ENCODE data around the gene EPS15. TPM values are rescaled to one million over a fixed set of nuclear protein-coding genes. Genes with fewer than 3 reads are reported as not detected.

The EPS15 gene
- total and polyA plus RNA-seq, 2 of the 13 experiments (the other 11 are each of a cell fraction or from before 2014, with no cell fraction given): 14.3 to 19.3 TPM

DNA sequence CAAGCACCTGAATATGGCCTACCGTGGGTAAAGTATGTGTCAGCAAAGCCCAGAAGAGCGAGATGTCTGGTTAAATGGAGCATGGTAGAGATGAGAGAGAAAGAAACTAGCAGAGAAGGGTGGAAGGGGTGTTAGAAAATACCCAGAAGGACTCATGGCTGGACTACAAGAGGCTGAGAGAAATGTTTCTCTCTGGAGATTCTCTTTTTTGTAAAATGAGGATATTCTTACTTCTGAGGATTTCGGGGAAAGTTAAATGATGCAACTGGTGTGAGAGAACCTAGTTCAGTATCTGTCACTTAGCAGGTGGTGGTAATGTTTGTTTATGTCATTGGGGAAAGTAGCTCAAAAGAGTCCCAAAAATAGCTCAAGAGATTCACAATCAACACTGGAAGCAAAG, 7.2 kb upstream of the EPS15 start:
- ATAC-seq (no peak), FAIRE-seq (no peak), DNase-seq (ENCODE audit: low spot score) (no peak)
- TF ChIP-seq KLF16 (CRISPR knock-in tag; IDR thresholded peaks at IDR 0.05): no peak
- TF ChIP-seq, protein P1, sequence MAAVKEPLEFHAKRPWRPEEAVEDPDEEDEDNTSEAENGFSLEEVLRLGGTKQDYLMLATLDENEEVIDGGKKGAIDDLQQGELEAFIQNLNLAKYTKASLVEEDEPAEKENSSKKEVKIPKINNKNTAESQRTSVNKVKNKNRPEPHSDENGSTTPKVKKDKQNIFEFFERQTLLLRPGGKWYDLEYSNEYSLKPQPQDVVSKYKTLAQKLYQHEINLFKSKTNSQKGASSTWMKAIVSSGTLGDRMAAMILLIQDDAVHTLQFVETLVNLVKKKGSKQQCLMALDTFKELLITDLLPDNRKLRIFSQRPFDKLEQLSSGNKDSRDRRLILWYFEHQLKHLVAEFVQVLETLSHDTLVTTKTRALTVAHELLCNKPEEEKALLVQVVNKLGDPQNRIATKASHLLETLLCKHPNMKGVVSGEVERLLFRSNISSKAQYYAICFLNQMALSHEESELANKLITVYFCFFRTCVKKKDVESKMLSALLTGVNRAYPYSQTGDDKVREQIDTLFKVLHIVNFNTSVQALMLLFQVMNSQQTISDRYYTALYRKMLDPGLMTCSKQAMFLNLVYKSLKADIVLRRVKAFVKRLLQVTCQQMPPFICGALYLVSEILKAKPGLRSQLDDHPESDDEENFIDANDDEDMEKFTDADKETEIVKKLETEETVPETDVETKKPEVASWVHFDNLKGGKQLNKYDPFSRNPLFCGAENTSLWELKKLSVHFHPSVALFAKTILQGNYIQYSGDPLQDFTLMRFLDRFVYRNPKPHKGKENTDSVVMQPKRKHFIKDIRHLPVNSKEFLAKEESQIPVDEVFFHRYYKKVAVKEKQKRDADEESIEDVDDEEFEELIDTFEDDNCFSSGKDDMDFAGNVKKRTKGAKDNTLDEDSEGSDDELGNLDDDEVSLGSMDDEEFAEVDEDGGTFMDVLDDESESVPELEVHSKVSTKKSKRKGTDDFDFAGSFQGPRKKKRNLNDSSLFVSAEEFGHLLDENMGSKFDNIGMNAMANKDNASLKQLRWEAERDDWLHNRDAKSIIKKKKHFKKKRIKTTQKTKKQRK (IDR thresholded peaks at IDR 0.05; ENCODE audit: low read length): no peak
- no peak for TF ChIP-seq ZNF788 (CRISPR knock-in tag; IDR thresholded peaks at IDR 0.05; ENCODE audit: borderline replicate concordance)
- TF ChIP-seq, protein P2, sequence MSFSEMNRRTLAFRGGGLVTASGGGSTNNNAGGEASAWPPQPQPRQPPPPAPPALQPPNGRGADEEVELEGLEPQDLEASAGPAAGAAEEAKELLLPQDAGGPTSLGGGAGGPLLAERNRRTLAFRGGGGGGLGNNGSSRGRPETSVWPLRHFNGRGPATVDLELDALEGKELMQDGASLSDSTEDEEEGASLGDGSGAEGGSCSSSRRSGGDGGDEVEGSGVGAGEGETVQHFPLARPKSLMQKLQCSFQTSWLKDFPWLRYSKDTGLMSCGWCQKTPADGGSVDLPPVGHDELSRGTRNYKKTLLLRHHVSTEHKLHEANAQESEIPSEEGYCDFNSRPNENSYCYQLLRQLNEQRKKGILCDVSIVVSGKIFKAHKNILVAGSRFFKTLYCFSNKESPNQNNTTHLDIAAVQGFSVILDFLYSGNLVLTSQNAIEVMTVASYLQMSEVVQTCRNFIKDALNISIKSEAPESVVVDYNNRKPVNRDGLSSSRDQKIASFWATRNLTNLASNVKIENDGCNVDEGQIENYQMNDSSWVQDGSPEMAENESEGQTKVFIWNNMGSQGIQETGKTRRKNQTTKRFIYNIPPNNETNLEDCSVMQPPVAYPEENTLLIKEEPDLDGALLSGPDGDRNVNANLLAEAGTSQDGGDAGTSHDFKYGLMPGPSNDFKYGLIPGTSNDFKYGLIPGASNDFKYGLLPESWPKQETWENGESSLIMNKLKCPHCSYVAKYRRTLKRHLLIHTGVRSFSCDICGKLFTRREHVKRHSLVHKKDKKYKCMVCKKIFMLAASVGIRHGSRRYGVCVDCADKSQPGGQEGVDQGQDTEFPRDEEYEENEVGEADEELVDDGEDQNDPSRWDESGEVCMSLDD (CRISPR knock-in tag; IDR thresholded peaks at IDR 0.05; ENCODE audit: borderline replicate concordance): no peak
- TF ChIP-seq GATAD2A (CRISPR knock-in tag; IDR thresholded peaks at IDR 0.05): no peak
- TF ChIP-seq ZNF460 (CRISPR knock-in tag; IDR thresholded peaks at IDR 0.05; ENCODE audit: borderline replicate concordance): no peak
- TF ChIP-seq, protein P3, sequence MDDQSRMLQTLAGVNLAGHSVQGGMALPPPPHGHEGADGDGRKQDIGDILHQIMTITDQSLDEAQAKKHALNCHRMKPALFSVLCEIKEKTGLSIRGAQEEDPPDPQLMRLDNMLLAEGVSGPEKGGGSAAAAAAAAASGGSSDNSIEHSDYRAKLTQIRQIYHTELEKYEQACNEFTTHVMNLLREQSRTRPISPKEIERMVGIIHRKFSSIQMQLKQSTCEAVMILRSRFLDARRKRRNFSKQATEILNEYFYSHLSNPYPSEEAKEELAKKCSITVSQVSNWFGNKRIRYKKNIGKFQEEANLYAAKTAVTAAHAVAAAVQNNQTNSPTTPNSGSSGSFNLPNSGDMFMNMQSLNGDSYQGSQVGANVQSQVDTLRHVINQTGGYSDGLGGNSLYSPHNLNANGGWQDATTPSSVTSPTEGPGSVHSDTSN (CRISPR knock-in tag; IDR thresholded peaks at IDR 0.05; ENCODE audit: borderline replicate concordance): no peak
- no peak for TF ChIP-seq PHF21A (CRISPR knock-in tag; IDR thresholded peaks at IDR 0.05)
- TF ChIP-seq TBL1XR1 (IDR thresholded peaks at IDR 0.05; ENCODE audit: borderline replicate concordance, low read length, partially characterized antibody): no peak
- no peak for TF ChIP-seq ZNF510 (CRISPR knock-in tag; IDR thresholded peaks at IDR 0.05; ENCODE audit: low read depth)
- no peak for TF ChIP-seq FOXK1 (CRISPR knock-in tag; IDR thresholded peaks at IDR 0.05; ENCODE audit: borderline replicate concordance, low read depth)
- TF ChIP-seq, protein P4, sequence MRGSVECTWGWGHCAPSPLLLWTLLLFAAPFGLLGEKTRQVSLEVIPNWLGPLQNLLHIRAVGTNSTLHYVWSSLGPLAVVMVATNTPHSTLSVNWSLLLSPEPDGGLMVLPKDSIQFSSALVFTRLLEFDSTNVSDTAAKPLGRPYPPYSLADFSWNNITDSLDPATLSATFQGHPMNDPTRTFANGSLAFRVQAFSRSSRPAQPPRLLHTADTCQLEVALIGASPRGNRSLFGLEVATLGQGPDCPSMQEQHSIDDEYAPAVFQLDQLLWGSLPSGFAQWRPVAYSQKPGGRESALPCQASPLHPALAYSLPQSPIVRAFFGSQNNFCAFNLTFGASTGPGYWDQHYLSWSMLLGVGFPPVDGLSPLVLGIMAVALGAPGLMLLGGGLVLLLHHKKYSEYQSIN (CRISPR knock-in tag; IDR thresholded peaks at IDR 0.05; ENCODE audit: borderline replicate concordance): no peak
- no peak overlapping the region for H2AFZ ChIP-seq (ENCODE audit: low read length)
- in situ Hi-C loops (cut with HindIII; ENCODE audit: extremely low pct_ligation_motif_present, low pct_unique_long_range_greater_than_20kb): no loop called here
- H3K4me3 ChIP-seq (replicated peaks in 1 of 3; ENCODE audit: insufficient read depth in 1 of 3, low read depth in 2 of 3, low read length in 3 of 3): no peak overlapping the region
- no peaks in the 10 kb centered on the region for H3K9me3 ChIP-seq (ENCODE audit: low read length)
- intact Hi-C loops (cut with micrococcal nuclease; ENCODE audit: unreplicated experiment): no loop called here
- ChIA-PET POLR2A (no interaction called here), CTCF (ENCODE audit: low intra/inter-chr PET ratio, low total read pairs) (no interaction called here)
- H3K79me2 ChIP-seq (ENCODE audit: insufficient read depth, low read length): no peaks in the 10 kb centered on the region
- H4K20me1 ChIP-seq (ENCODE audit: insufficient read depth, low read length): no peaks in the 10 kb centered on the region
- no peak overlapping the region for H3K27ac ChIP-seq (ENCODE audit: extremely low read length, insufficient read depth, low read length)
- H3K27me3 ChIP-seq (ENCODE audit: control insufficient read depth in 1 of 2, insufficient read depth in 2 of 2, low read length in 2 of 2): no peaks in the 10 kb centered on the region
- no peaks in the 10 kb centered on the region for H3K36me3 ChIP-seq (replicated peaks in 1 of 2; ENCODE audit: control insufficient read depth in 1 of 2, insufficient read depth in 2 of 2, low read length in 2 of 2)
- H3K4me1 ChIP-seq (ENCODE audit: insufficient read depth, low read length): no peaks in the 10 kb centered on the region
- no peak overlapping the region for H3K9ac ChIP-seq (ENCODE audit: insufficient read depth, low read depth, low read length)
- no peak overlapping the region for H3K4me2 ChIP-seq (ENCODE audit: low read depth, low read length)
- 81% methylated on average over 3 of the region's 3 CpGs for WGBS (ENCODE audit: low lambda C conversion rate)
- no TSS peak for BruUV-seq (replicated peaks)
